Activated effector memory CD4-positive, alpha-beta T cell treated with anti-CD3 and anti-CD28 coated beads, Interleukin-2, amount 50 U/mL, for 16 hours (primary cell): ENCODE data around the gene SLC11A2.
"Not testable (repeated sequence)": the region's sequence is repeated elsewhere in the genome, so short reads cannot be mapped to it uniquely, and the experiment has no call there.

Experiments used
- DNase-seq: peaks from one replicate; pipeline ENCODE4 v3.0.0-alpha.2; 2020

The SLC11A2 gene

DNA sequence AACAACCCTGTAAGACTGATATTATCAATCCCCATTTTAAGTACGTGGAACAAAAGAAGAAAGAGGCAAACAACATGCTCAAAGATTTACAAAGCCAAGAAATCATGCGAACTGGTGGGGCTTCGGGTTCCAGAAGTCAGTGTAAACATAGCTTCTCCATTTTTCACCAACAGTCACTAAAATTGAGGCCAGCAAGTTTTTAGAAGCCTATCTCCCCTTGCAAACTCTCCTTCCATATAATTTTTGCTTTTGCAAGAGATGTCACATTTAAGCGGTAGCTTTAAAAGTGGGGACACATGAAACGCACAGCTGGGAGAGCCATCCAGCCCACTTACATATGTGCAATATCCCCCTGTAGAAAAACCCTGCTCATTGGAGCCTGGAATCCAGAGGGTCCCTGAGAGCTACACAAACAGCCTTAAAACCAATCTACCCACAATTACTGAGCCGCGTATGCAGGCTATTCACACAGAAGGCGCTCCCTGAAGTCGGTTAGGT lies 797 bp downstream of the SLC11A2 start:
- no peak for DNase-seq

DNA sequence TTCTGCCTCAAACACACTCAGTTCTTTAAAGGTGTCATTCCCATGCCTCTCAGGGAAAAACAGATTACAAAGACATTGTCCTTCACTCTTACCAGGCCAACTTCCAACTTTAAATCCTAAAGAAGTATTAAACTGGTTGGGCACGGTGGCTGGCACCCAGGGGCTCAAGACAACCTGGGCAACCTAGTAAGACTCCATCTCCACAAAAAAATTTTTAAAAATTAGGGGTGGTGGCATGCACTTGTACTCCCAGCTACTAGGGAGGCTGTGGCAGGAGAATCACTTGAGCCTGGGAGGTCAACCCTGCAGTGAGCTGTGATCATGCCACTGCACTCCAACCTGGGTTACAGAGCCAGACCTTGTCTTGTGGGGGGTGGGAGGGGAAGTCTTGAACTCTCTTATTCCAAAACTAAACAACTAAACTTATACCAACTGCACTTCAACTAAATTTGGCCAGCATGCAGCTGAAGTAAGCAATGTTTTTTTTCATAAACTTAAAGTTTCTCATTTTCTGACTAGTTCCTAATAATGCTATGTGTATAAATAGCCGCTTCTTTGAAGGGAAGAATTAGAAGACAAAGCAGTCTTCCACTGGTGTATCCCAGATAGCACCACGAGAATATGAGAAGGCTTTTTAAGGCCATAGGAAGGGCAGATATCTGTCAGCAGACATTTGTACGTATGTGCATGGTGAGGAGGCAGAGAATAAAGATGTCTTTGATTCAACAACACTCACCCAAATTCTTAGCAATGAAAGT lies 2.4 kb downstream of the SLC11A2 start:
- no peak for DNase-seq

DNA sequence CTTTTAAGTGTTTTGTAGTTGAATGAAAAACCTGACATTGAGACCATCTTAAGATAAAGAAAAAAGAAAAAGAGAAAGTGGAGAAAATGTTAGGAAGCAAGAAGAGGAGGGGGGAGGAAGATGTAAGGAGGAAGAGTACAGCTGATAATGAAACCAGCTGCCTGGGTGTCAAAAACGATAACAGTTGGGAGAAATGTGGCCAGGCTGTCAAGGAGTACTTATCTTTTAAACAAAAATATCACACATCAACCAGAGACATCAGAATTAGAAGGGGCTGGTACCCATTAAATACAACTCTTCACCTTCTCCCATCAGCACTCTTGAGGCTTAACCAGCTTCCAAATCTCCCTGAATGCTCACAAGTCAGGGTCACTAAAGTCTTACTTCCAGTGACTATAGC lies 4.5 kb downstream of the SLC11A2 start:
- no peak for DNase-seq

DNA sequence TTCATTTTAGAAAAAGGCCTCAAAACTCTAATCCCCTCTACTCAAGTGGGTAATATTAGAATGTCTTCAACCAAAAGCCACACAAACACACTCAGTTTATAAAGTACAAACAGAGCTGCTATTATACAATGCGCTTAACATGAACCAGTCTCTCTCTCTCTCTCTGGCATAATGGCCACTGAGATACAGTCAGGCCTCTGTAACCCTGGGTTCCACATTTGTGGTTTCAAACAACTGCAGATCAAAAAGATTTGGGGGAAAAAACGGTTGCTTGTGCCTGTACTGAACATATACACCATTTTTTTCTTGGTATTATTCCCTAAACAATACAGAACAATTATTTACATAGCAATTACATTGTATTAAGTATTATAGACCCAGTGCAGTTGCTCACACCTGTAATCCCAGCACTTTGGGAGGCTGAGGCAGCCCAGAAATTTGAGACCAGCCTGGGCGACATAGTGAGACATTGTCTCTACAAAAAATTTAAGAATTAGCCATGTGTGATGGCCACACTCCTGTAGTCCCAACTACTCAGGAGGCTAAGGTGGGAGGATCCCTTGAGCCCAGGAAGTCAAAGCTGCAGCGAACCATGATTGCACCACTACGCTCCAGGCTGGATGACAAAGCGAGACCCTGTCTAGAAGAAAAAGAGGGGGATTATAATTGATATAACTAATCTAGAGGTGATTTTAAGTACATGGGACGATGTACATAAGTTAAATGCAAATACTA lies 5.6 kb downstream of the SLC11A2 start:
- DNase-seq, result no peak

DNA sequence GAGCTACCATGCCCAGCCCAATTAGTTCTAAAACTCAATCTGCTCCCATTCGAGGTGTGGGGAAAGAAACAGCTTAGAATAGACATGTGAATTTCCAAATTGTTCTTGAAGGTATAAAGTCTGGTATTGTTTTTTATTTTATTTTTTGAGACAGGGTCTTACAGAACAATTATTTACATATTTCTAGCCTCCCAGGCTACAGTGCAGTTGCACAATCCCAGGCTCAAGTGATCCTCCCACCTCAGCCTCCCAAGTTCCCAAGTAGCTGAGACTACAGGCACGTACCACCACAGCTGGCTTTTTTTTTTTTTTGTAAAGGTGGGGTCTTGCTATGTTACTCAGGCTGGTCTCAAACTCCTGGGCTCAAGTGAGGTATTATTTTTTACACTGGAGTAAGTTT lies 6.3 kb downstream of the SLC11A2 start:
- no peak for DNase-seq

DNA sequence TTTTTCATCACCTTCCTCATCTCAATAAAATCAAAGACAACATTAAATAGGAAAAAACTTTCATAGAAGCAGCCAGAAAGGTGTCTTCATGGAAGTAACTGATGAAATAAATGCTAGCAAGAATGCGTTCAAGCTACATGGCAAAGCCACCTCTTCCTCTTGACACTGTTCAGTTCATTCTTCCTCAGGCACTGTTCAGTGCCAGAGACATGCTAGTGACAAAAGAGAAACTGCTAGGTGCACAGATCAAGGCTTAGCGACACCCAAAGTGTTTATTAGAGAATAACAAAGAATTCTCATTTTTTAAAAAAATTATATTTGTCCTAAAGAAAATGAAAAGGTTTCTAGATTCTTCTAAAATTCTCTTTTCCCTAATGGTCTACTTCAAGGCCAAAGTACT lies 7.2 kb downstream of the SLC11A2 start:
- DNase-seq, result no peak

DNA sequence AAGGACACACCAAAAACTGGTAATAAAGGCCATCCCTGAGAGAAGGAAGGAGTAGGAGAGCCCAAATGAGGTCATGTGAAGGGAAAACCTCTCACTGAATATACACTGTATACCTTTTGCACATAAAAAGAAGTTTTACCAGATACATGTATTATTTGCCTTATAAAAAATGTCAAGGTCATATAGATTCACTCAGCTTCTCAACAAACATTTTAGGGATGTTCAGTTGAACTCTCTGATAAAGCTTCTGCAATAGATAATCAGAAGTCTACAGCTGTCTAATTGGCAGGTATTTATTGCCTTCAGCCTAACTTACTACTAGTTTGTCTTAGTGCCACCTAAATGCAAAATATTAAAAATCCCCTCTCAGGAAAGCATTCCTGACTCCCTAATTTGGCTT lies 8.7 kb downstream of the SLC11A2 start:
- no peak for DNase-seq

DNA sequence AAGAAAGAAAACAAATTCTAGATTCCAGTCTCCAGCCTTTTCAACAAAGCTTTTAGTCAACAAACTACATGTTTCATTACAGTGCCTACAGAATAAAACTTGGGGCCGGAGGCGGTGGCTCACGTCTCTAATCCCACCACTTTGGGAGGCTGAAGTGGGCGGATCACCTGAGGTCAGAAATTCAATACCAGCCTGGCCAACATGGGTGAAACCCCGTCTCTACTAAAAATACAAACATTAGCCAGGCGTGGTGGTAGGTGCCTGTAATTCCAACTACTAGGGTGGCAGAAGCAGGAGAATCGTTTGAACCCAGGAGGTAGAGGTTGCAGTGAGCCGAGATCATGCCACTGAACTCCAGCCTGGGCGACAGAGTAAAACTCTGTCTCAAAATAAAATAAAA lies 11.7 kb downstream of the SLC11A2 start:
- DNase-seq, result not testable (repeated sequence)

DNA sequence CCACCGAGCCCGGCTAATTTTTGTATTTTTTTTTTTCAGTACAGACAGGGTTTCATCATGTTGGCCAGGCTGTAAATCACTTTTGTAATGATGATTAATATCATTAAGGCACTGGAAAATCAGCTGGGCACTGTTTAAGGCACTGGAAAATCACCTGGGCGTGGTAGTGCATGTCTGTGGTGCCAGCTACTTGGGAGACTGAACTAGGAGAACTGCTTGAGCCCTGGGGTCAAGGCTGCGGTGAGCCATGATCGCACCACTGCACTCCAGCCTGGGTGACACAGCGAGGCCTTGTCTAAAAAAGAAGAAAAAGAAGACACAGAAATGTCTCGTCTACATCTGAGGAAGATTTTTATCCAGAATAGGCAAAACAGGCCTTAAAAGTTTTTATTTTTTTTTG lies 12.7 kb downstream of the SLC11A2 start:
- DNase-seq, result no peak

DNA sequence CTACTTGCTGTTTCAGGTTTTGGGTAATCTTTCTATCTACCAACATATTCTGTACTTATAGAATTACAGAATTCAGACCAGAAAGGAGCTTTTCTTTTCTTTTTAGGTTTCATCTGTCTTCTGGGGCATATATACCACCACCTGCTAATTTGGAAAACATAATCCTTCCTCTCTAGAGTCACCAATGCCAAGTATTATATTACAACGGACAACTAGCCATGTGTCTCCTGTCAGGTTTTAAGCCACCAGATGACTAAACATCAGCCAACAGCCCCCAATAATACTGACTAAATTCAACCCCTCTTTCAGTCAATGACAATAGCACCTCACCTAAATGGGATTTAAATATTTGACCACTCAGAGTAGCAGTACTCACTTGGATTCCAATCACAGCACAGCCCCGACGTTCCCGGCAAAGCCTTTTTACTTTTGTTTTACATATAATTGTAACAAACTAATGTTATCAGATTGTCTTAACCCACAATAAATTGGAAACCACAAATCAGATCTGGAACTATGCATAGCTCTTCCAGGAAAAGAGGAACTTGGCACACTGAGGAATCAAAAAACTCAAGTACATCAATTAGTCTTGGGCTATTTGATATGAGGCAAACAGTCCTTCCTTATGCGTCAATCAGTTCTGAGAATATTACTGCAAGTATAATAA lies 13.5 kb downstream of the SLC11A2 start:
- DNase-seq, result no peak

DNA sequence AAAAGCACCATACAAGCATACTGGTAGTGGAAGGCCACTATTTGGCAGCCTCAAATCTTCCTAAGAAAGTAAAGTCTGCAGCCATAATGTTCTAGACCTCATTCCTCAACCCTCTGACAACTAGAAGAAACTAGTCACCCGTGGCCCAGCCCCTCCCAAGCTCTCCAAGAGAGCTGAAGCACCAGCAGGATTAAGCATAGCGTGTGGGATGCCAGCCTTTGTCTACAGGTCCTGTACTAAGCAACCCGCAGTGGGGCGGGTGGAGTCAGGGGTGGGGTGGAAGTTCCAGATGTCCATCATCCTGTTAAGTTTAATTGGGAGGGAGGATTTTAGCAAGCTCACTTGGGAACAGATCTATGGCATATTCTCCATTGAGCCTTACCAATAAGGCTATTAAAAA lies 14.2 kb downstream of the SLC11A2 start:
- no peak for DNase-seq

DNA sequence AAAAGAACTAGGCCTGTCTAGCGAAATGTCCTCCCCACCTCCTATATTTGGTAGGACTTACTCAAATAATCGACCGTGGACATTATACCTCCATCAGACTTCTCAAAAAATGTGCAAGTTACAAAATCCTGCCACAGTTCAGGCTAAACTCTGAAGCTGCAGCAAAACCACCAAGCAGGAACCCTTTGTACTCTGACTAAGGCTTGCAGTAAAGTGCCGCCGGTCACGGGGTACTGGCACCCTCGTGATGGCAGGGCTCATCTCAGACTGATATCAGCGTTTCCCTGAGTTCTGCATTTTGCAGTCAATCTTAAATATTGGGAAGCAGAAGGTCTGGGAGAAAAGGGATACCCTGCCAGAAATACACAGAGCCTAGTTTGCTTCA lies 17.1 kb downstream of the SLC11A2 start:
- DNase-seq, result peak; percentile 77

DNA sequence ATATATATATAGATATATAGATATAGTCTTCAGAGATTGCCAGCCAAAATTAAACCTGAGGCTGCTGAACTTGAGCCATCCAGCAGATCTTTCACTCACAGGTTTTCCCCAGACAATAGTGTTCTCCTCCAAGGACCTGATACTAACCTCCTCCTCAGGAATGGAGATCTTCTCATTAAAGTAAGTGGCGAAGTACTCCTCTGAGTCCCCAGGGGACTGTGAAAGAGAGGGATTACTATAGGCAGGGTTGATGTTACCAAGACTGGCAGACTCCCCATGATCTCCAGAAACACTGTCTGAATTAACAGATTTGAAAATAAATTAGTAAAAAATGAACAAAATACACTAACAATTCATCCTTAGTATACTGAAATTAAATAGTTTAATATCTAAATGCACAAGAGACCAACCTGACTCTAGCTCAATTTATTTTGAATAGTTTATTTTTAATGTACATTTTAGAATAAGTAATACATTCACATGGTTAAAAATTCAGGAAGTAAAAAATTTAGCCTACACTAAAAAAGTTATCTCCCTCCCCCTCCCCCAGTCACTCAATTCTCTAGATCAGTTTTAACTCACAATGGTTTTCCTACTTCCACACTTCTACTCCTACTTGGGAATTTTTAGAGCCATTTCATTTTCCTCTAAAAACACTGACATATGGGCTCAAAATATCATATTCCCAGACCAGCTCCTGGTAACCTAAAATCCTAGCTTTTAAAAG lies 17.7 kb downstream of the SLC11A2 start:
- no peak for DNase-seq

DNA sequence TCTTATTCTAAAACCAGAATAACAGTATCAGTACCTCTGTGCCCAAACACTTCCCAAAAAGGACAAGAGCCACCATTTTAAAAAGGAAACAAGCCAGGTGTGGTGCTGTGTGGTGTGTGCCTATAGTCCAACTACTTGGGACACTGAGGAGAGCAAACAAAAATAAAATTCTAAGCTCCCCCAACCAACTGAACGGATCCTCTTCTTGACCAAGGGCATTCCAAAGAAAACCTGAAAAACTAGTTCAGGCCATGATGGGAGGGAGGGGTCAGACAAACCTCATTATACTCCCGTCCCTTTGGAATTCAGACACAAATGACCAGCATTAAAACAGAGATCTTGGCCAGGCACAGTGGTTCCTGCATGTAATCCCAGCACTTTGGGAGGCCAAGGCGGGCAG lies 20.5 kb downstream of the SLC11A2 start:
- no peak for DNase-seq

DNA sequence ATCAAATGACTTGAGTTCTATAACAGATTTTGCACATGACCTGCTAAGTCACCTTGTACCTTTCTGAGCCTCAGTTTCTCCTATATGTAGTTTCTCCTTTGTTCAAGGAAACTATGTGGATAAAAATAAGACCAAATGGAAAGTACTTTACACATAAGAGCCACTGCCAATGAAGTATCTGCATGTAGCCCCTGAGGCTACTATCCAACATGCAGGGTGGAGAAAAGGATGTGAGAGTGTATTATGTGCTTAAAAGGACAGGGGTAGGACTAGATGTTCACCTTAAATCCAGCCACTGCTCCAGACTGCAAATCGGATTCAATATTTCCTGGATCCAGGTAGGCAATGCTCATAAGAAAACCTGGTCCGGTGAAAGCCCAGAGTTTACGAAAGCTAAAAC lies 21.2 kb downstream of the SLC11A2 start:
- DNase-seq, result no peak

DNA sequence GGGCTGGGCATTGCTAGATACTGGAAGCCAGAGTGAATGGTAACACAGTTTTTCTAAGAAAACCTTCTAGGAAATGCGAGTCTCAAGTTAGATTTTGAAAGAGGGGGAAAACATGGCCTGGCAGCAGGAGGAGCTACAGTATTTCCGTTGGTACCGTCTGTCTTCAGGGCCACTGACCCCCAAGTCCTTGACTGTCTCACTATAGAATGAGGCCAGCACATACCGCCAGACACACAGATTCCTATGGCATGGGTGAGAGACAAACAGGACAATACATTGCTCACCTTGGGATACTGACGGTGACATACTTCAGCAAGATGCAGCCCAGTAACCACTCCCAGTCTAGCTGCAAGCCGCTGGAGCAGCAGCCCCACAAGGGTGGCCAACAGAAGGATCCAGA lies 21.7 kb downstream of the SLC11A2 start:
- DNase-seq, result no peak

DNA sequence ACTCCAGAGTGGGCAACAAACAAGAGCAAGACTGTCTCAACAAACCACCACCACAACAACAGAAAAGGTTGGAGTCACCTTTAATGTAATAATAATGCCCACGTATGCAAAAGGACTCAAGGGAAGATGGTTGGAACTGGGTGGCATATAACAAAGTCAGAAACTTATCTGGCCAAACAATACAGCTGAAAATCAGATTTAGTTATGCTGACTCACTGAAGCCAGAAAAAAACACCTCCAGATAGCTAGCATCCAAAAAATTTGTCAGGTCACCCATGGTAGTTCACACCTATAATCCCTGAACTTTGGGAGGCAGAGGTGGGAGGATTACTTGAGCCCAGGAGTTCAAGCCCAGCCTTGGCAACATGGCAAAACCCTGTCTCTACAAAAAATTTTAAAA lies 24.4 kb downstream of the SLC11A2 start:
- no peak for DNase-seq

DNA sequence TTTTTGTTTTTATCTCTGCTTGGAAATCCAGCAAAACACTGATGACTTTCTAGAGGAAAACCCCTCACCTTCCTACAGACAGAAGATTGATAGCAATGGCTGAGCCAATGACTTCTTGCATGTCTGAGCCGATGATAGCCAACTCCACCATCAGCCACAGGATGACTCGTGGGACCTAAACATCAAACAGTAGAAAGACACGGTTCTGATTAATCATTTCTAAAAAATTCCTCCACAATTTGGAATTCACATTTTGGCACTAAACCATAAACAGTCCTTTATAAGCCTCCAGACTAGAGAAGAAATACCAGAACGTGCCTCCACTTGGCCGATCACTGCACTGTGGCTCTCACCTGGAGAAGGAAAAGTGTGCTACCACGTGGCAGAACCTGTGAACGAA lies 25.9 kb downstream of the SLC11A2 start:
- no peak for DNase-seq

DNA sequence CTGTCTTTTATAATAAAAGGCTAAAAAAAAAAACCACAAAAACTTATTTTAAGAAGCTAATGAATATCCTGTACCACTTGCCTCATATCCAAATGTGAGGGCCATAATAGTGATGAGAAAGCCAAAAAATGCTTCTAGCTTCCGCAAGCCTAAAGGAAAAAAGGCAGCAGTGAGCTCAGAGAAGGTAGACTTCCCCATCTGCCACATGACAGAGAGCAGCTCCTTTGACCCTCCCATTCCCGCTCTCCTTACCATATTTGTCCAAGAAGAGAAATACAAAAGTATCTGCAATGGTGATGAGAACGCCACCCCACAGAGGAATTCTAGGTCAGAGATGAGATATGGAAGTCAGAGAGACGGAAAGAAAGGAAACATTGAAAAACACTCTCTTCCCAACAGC lies 27.1 kb downstream of the SLC11A2 start:
- no peak for DNase-seq

DNA sequence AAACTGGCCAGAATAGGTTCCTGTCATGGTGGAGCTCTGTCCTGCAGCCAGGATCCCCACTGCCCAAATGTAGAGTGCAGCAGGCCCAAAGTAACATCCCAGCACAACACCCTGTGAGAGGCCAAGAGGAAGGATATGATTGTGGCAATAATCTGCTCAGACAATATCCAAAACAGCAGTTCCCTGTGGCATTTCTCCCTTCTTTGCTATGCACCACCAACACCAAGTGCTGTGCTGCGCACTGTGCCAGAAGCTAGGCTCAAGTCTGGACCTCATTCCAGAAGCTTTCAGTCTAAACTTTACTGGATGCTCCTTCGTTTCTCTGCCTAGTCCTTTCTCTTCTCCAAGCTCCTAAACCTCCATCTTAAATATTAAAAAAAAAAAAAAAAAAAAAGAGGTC lies 33.4 kb downstream of the SLC11A2 start:
- no peak for DNase-seq

DNA sequence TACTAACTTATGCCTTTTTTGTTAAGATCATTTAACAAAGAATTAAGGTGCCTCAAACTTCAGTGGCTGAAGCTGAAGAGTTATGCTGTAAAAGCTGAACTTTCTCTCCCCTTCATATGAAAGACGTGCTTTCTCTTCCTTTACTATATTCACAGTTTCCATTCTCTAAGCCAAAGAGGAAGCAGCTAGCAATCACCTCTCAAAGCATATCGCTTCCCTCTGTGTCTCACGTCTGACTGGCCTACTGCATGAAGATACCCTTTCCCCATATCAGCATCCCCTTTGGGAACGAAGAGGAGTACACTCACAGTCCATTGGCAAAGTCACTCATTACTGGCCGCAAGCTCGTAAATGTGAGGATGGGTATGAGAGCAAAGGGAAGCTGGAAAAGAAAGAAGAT lies 34.9 kb downstream of the SLC11A2 start:
- no peak for DNase-seq

DNA sequence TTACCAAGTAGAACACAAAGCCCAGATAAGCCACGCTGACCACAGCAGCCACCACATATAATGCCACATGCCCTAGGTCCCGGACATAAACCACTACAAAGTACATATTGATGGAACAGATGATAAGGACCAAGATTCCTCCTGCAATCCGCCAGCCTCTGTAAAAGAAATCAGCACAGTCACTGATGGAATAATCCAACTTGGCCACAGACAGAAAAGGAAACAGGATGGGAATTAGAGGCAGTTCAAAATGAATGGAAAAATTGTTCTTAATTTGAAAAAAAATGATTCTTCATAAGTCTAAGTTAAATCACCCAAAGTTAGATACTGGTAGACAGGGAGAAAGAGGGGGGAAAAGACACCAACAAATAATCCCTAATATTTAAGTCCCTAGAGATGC lies 35.4 kb downstream of the SLC11A2 start:
- no peak for DNase-seq

DNA sequence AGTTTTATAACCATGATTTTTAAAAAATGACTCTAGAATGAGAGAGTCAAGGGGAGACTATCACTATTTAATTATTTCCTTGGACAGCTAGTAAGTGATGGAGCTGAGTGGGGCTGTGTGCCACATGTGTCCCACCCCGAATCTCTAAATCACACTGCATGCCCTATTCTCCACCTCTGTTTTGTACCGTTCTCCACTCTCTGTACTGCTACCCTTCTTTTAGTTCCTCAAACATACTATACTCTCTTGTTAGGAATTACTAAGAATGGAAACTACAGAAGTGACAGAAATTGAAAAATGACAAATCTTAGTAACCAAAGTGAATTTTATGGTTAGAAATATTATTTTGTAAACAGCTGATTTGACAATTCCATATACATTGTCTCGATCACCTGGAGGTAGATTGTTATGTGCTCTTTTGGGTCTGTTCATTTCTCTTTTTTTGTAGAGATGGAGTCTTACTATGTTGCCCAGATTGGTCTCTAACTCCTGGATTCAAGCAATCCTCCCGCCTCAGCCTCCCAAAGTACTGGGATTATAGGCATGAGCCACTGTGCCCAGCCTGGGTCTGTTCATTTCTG lies 35.9 kb downstream of the SLC11A2 start:
- no peak for DNase-seq
